Upper lobe of left lung (tissue), 4 donors: ENCODE results near the gene MAGEA4.

Experiments used
- POLR2A ChIP-seq, 4 donors: fragments of 450-650 bp; IDR thresholded peaks; one replicate each; pipeline ENCODE4 v1.5.1; 2016 to 2017; ENCODE audit warnings: antibody characterized with exemption in 4 of 4, mild to moderate bottlenecking in 2 of 4
- TF ChIP-seq, protein P1 (sequence below), 6 experiments: fragments of 450-650 bp in 4 of 6; fragments of 200-600 bp in 2 of 6; sonication (generic) in 2 of 6; IDR thresholded peaks; one replicate each; pipeline ENCODE4 v1.5.1; 2016 to 2019; ENCODE audit warnings: antibody characterized with exemption in 6 of 6

DNA sequence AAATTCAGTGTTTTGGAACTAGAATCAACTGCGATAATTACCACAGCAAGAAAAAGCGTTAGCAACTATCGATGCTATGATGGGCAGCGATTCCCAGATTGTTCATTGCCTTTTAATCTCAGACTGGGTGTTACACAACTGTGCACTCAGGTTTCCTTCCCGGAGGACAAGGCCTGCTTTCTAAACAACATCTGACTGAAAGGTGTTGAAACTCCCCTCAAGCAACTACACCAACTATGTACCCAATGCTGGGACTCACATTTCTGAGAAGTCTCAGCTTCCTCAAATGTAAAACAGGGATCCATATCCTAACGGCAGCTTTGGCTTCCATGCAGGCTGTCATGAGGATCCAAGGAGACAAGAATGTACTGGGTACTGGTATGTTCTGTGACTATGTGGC, 53.5 kb downstream of the MAGEA4 start:
- TF ChIP-seq, protein P1, sequence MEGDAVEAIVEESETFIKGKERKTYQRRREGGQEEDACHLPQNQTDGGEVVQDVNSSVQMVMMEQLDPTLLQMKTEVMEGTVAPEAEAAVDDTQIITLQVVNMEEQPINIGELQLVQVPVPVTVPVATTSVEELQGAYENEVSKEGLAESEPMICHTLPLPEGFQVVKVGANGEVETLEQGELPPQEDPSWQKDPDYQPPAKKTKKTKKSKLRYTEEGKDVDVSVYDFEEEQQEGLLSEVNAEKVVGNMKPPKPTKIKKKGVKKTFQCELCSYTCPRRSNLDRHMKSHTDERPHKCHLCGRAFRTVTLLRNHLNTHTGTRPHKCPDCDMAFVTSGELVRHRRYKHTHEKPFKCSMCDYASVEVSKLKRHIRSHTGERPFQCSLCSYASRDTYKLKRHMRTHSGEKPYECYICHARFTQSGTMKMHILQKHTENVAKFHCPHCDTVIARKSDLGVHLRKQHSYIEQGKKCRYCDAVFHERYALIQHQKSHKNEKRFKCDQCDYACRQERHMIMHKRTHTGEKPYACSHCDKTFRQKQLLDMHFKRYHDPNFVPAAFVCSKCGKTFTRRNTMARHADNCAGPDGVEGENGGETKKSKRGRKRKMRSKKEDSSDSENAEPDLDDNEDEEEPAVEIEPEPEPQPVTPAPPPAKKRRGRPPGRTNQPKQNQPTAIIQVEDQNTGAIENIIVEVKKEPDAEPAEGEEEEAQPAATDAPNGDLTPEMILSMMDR (IDR thresholded peaks at IDR 0.05), result no peak
- no peak for TF ChIP-seq POLR2A (IDR thresholded peaks at IDR 0.05)
